Stimulated activated CD4-positive, alpha-beta T cell treated with anti-CD3 and anti-CD28 coated beads, Interleukin-2, amount 100 ng/mL, for 24 hours (primary cell): ENCODE data around the gene SERPINB4.
"Not testable (repeated sequence)": the region's sequence is repeated elsewhere in the genome, so short reads cannot be mapped to it uniquely, and the experiment has no call there.

Experiments used
- DNase-seq, 2 donors: peaks; one replicate each; pipeline ENCODE4 v3.0.0-alpha.2; 2020

Gene SERPINB4

GRCh38 chr18:63644142-63644541, at the start of gene SERPINB4:
Gene SERPINB4 (minus strand): TSS chr18:63644256. CDS start chr18:63643577, 679 bp downstream.
- DNase-seq = not testable (repeated sequence)

- DNase-seq = no peak
These were observed 45.0 kb upstream of the SERPINB4 start for GRCh38 chr18:63689064-63689463.

GRCh38 chr18:63686871-63687270, 42.8 kb upstream of the SERPINB4 start:
- no peak for DNase-seq

- no peak for DNase-seq
These were observed 40.7 kb upstream of the SERPINB4 start for GRCh38 chr18:63684718-63685117.

- no peak for DNase-seq
These were observed 39.8 kb upstream of the SERPINB4 start for GRCh38 chr18:63683890-63684289.

GRCh38 chr18:63683152-63683551, 39.1 kb upstream of the SERPINB4 start:
- DNase-seq = no peak

- no peak for DNase-seq
These were observed 37.6 kb upstream of the SERPINB4 start for GRCh38 chr18:63681449-63682340.

GRCh38 chr18:63679820-63680606, 36.0 kb upstream of the SERPINB4 start:
- DNase-seq = no peak

GRCh38 chr18:63677500-63678225, 33.6 kb upstream of the SERPINB4 start:
- no peak for DNase-seq

- DNase-seq = no peak
These were observed 32.7 kb upstream of the SERPINB4 start for GRCh38 chr18:63676526-63677323.

GRCh38 chr18:63664571-63664970, 20.5 kb upstream of the SERPINB4 start:
- DNase-seq = no peak

- DNase-seq = not testable (repeated sequence)
These were observed 17.7 kb upstream of the SERPINB4 start, which contains the start of gene SERPINB3 for GRCh38 chr18:63661750-63662149. Gene SERPINB3 (minus strand): TSS chr18:63661893. CDS start chr18:63661216, 677 bp downstream.

GRCh38 chr18:63658920-63659319, 14.9 kb upstream of the SERPINB4 start:
- DNase-seq = not testable (repeated sequence)

GRCh38 chr18:63650271-63650670, 6.2 kb upstream of the SERPINB4 start:
- DNase-seq = not testable (repeated sequence)

- no peak for DNase-seq
These were observed 4.2 kb upstream of the SERPINB4 start for GRCh38 chr18:63648241-63648640.

GRCh38 chr18:63646936-63647335, 2.9 kb upstream of the SERPINB4 start:
- no peak for DNase-seq

GRCh38 chr18:63644694-63645093, 638 bp upstream of the SERPINB4 start:
- not testable (repeated sequence) for DNase-seq

- not testable (repeated sequence) for DNase-seq
These were observed 1.2 kb downstream of the SERPINB4 start for GRCh38 chr18:63642668-63643356.

GRCh38 chr18:63641157-63641680, 2.8 kb downstream of the SERPINB4 start:
- not testable (repeated sequence) for DNase-seq

- DNase-seq = no peak
These were observed 6.4 kb downstream of the SERPINB4 start for GRCh38 chr18:63637703-63638102.

GRCh38 chr18:63627819-63628218, 16.2 kb downstream of the SERPINB4 start:
- no peak for DNase-seq
